ENCODE measurements around the gene RMRP. TPM values are rescaled to one million over a fixed set of nuclear protein-coding genes. Genes with fewer than 3 reads are reported as not detected.

The RMRP gene
- total and polyA plus RNA-seq, 2 of the 4 experiments (the other 2 are of a cell fraction) = 39.7 to 13,690 TPM

- dilution Hi-C loops (cut with HindIII; ENCODE audit: low sequenced_read_pairs, unreplicated experiment) (no loop called here), in situ Hi-C loops (cut with MboI; ENCODE audit: low sequenced_read_pairs) (loop anchor here (10.0 kb wide), 1 partner anchor 154 kb away; no protein-coding TSS in a partner anchor), intact Hi-C loops (cut with micrococcal nuclease) (loop anchor here (1.0 to 10.0 kb wide), 5 partner anchors 34 to 174 kb away; partner anchors contain the start of genes HINT2 and SPAG8)
- Histone ChIP-seq H4K5ac (ENCODE audit: low read depth, low read length) (peak within 1 kb of the TSS; percentile 87), H3K79me1 (ENCODE audit: low read depth in 1 of 2, low read length in 2 of 2) (peaks cover 19 to 43% of the 10 kb centered on the region in 2 experiments; a peak in 3 of 4 replicates), H3K4ac (ENCODE audit: low read depth, low read length) (peak within 1 kb of the TSS; percentile 92), H3K9ac (ENCODE audit: low read depth, low read length) (peak within 1 kb of the TSS; percentile 85), H3K56ac (ENCODE audit: extremely low read depth, insufficient read depth, low read length) (peak within 1 kb of the TSS; percentile 82), H2BK5ac (ENCODE audit: low read depth, low read length, poor library complexity, severe bottlenecking) (peak within 1 kb of the TSS; percentile 93), H3K4me3 (ENCODE audit: insufficient read depth, low read depth, low read length) (peak within 1 kb of the TSS; percentile 78), H3K4me1 (ENCODE audit: control insufficient read depth, insufficient read depth, low read length) (peaks cover 7% of the 10 kb centered on the region), H3K27ac (ENCODE audit: insufficient read depth, low read length) (peak within 1 kb of the TSS; percentile 88), H3K14ac (replicated peaks; ENCODE audit: low read depth, low read length) (peak within 1 kb of the TSS; percentile 94), H4K91ac (ENCODE audit: insufficient read depth, low read depth, low read length) (peak within 1 kb of the TSS; percentile 89), H2BK120ac (ENCODE audit: low read depth, low read length) (peak within 1 kb of the TSS; percentile 90), H2AK9ac (replicated peaks; ENCODE audit: low read depth, low read length, poor library complexity) (peak within 1 kb of the TSS; percentile 92), H3K4me2 (ENCODE audit: low read depth, low read length) (peak within 1 kb of the TSS; percentile 70), H4K20me1 (ENCODE audit: insufficient read depth, low read length) (peaks cover 3% of the 10 kb centered on the region; the same call in 1 of the 2 replicates), H3K27me3 (ENCODE audit: control insufficient read depth, insufficient read depth, low read length) (no peaks in the 10 kb centered on the region), H3K9me3 (ENCODE audit: control insufficient read depth, insufficient read depth, low read length) (no peaks in the 10 kb centered on the region), H3K23ac (ENCODE audit: low read depth, low read length) (peak within 1 kb of the TSS; percentile 78), H4K8ac (ENCODE audit: low read depth in 2 of 2, low read length in 2 of 2) (peak within 1 kb of the TSS; percentile 14 to 93), H3K18ac (ENCODE audit: low read depth, low read length) (peak within 1 kb of the TSS; percentile 84), H2BK15ac (ENCODE audit: low read depth, low read length) (peak within 1 kb of the TSS; percentile 31; the same call in 2 of the 3 replicates), H3K9me1 (ENCODE audit: insufficient read depth, low read length) (peaks cover 2% of the 10 kb centered on the region; the same call in 1 of the 2 replicates), H3K36me3 (ENCODE audit: control insufficient read depth, insufficient read depth, low read length) (peaks cover 11% of the 10 kb centered on the region), H2AFZ (replicated peaks; ENCODE audit: low read length, poor library complexity) (peak within 1 kb of the TSS; percentile 93), H2AK5ac (ENCODE audit: low read depth, low read length) (peak within 1 kb of the TSS; percentile 57), H2BK20ac (ENCODE audit: low read depth, low read length) (peak within 1 kb of the TSS; percentile 87)
- CTCF ChIA-PET = interaction anchor here (0.5 to 3.1 kb wide), 12 partner anchors 10 to 327 kb away, joined by 3 to 19 read pairs (median 3); partner anchors contain the start of genes CA9, CREB3 and TLN1
- no TSS peak for BruUV-seq (replicated peaks)
- 0% methylated on average over 29 of the region's 67 CpGs; no CpG with 5 or more reads in 1 of the 2 experiments for WGBS, 2 experiments (ENCODE audit: extremely low coverage in 2 of 2, insufficient read length in 1 of 2)
- POLR2A ChIA-PET (ENCODE audit: unreplicated experiment) = interaction anchor here (0.5 to 1.3 kb wide), 4 partner anchors 26 to 70 kb away, joined by 3 to 7 read pairs (median 6); no protein-coding TSS in a partner anchor
- ATAC-seq (ENCODE audit: low read depth) (peak; percentile 85), DNase-seq (peak; percentile 81)
- TF ChIP-seq MAZ (IDR thresholded peaks at IDR 0.05; ENCODE audit: borderline replicate concordance, low read depth, low read length) (peak; percentile 47; the same call in 1 of the 2 replicates), MAFK (IDR thresholded peaks at IDR 0.05; ENCODE audit: low read depth, low read length) (no peak), RAD21 (IDR thresholded peaks at IDR 0.05; ENCODE audit: low read length) (peak; percentile 46; the same call in 1 of the 2 replicates), USF2 (IDR thresholded peaks at IDR 0.05; ENCODE audit: low read depth, low read length) (no peak), CHD1 (IDR thresholded peaks at IDR 0.05; ENCODE audit: low read depth, low read length) (no peak), RFX5 (IDR thresholded peaks at IDR 0.05; ENCODE audit: low read depth, low read length) (no peak), MXI1 (IDR thresholded peaks at IDR 0.05; ENCODE audit: borderline replicate concordance, low read depth, low read length) (peak; percentile 40; the same call in 1 of the 2 replicates), POLR2A (IDR thresholded peaks at IDR 0.05; ENCODE audit: low read depth, low read length) (peak; percentile 89), ELK1 (IDR thresholded peaks at IDR 0.05; ENCODE audit: borderline replicate concordance, low read depth, low read length) (no peak), RCOR1 (IDR thresholded peaks at IDR 0.05; ENCODE audit: insufficient replicate concordance, low read length) (no peak), SMC3 (IDR thresholded peaks at IDR 0.05; ENCODE audit: low read depth, low read length) (no peak; the same call in 1 of the 2 replicates), CEBPB (IDR thresholded peaks at IDR 0.05; ENCODE audit: low read depth, low read length) (no peak)
Measured at GRCh38 chr9:35658137-35658967, 533 bp upstream of the RMRP start, which contains the start of gene CCDC107. CCDC107 (plus strand) TSS chr9:35658292; CDS start chr9:35658380, 88 bp downstream.
